ENCODE data around the gene MIER2. TPM values are rescaled to one million over a fixed set of nuclear protein-coding genes. Genes with fewer than 3 reads are reported as not detected.

The MIER2 gene
- total RNA-seq, 2 experiments from 2014 or later: 9.5 to 11.5 TPM

GRCh38 chr19:379796-380195, 35.2 kb upstream of the MIER2 start:
- ChIA-PET POLR2A (no interaction called here), CTCF (no interaction called here)
- intact Hi-C loops (cut with DNase I, micrococcal nuclease): no loop called here
- TF ChIP-seq CTCF (IDR thresholded peaks at IDR 0.05): no peak
- Mint-ChIP-seq H3K4me1 (ENCODE audit: low read depth) (peaks cover 13% of the 10 kb centered on the region), H3K27ac (no peak overlapping the region), H3K9me3 (no peaks in the 10 kb centered on the region), H3K36me3 (ENCODE audit: low read depth) (no peaks in the 10 kb centered on the region), H3K27me3 (peaks cover 46% of the 10 kb centered on the region), H3K4me3 (no peak overlapping the region)
- no peak for DNase-seq
- Histone ChIP-seq H3K4me3 (ENCODE audit: low read length) (no peak overlapping the region), H3K36me3 (ENCODE audit: insufficient read depth, low read length) (no peaks in the 10 kb centered on the region), H3K9me3 (ENCODE audit: control insufficient read depth in 1 of 2, insufficient read depth in 1 of 2, low read length in 2 of 2) (peaks cover 0 to 21% of the 10 kb centered on the region in 2 experiments), H3K27me3 (ENCODE audit: control insufficient read depth in 1 of 2, insufficient read depth in 2 of 2, low read length in 2 of 2) (peaks cover 12 to 20% of the 10 kb centered on the region in 2 experiments), H3K27ac (ENCODE audit: low read depth in 1 of 2, low read length in 2 of 2) (no peak overlapping the region), H3K4me1 (ENCODE audit: insufficient read depth, low read length) (peaks cover 20% of the 10 kb centered on the region)
- ATAC-seq (ENCODE audit: poor library complexity): no peak

GRCh38 chr19:378706-379105, 34.1 kb upstream of the MIER2 start:
- intact Hi-C loops (cut with DNase I, micrococcal nuclease): no loop called here
- TF ChIP-seq CTCF (IDR thresholded peaks at IDR 0.05): no peak
- Histone ChIP-seq H3K36me3 (ENCODE audit: insufficient read depth, low read length) (no peaks in the 10 kb centered on the region), H3K27ac (ENCODE audit: low read depth in 1 of 2, low read length in 2 of 2) (no peak overlapping the region), H3K9me3 (ENCODE audit: control insufficient read depth in 1 of 2, insufficient read depth in 1 of 2, low read length in 2 of 2) (peaks cover 0 to 13% of the 10 kb centered on the region in 2 experiments), H3K4me1 (ENCODE audit: insufficient read depth, low read length) (peaks cover 13% of the 10 kb centered on the region), H3K27me3 (ENCODE audit: control insufficient read depth in 1 of 2, insufficient read depth in 2 of 2, low read length in 2 of 2) (peaks cover 6 to 10% of the 10 kb centered on the region in 2 experiments), H3K4me3 (ENCODE audit: low read length) (no peak overlapping the region)
- Mint-ChIP-seq H3K27me3 (peaks cover 36% of the 10 kb centered on the region), H3K36me3 (ENCODE audit: low read depth) (no peaks in the 10 kb centered on the region), H3K4me3 (no peak overlapping the region), H3K27ac (no peak overlapping the region), H3K9me3 (no peaks in the 10 kb centered on the region), H3K4me1 (ENCODE audit: low read depth) (peaks cover 11% of the 10 kb centered on the region)
- ChIA-PET POLR2A (no interaction called here), CTCF (no interaction called here)
- DNase-seq (no peak), ATAC-seq (ENCODE audit: poor library complexity) (no peak)

- Histone ChIP-seq H3K4me3 (ENCODE audit: low read length) (no peak overlapping the region), H3K9me3 (ENCODE audit: control insufficient read depth in 1 of 2, insufficient read depth in 1 of 2, low read length in 2 of 2) (peaks cover 0 to 7% of the 10 kb centered on the region in 2 experiments), H3K27me3 (ENCODE audit: control insufficient read depth in 1 of 2, insufficient read depth in 2 of 2, low read length in 2 of 2) (peaks cover 3 to 5% of the 10 kb centered on the region in 2 experiments), H3K36me3 (ENCODE audit: insufficient read depth, low read length) (no peaks in the 10 kb centered on the region), H3K4me1 (ENCODE audit: insufficient read depth, low read length) (peaks cover 6% of the 10 kb centered on the region), H3K27ac (ENCODE audit: low read depth in 1 of 2, low read length in 2 of 2) (no peak overlapping the region)
- Mint-ChIP-seq H3K4me1 (ENCODE audit: low read depth) (peaks cover 5% of the 10 kb centered on the region), H3K36me3 (ENCODE audit: low read depth) (no peaks in the 10 kb centered on the region), H3K27me3 (peaks cover 36% of the 10 kb centered on the region), H3K27ac (no peak overlapping the region), H3K4me3 (no peak overlapping the region), H3K9me3 (no peaks in the 10 kb centered on the region)
- no peak for TF ChIP-seq CTCF (IDR thresholded peaks at IDR 0.05)
- ATAC-seq (ENCODE audit: poor library complexity) (no peak), DNase-seq (no peak)
- intact Hi-C loops (cut with DNase I, micrococcal nuclease): no loop called here
- ChIA-PET CTCF (no interaction called here), POLR2A (no interaction called here)
Measured at GRCh38 chr19:377801-378581, 33.4 kb upstream of the MIER2 start.

Data from CD4-positive, alpha-beta T cell (primary cell).